Stimulated activated CD8-positive, alpha-beta memory T cell treated with anti-CD3 and anti-CD28 coated beads, Interleukin-2, amount 100 ng/mL, for 48 hours (primary cell): ENCODE measurements around the gene STRIP2.
"Not testable (repeated sequence)": the region's sequence is repeated elsewhere in the genome, so short reads cannot be mapped to it uniquely, and the experiment has no call there.

Source experiments
- DNase-seq, 2 donors: peaks; one replicate each; pipeline ENCODE4 v3.0.0-alpha.2; 2020; ENCODE audit warnings: low read depth in 2 of 2

STRIP2 gene

GRCh38 chr7:129529643-129530042, 95.4 kb downstream of the STRIP2 start:
- DNase-seq: no peak

GRCh38 chr7:129530795-129531391, 96.7 kb downstream of the STRIP2 start:
- DNase-seq: peak; percentile 26 to 40

DNA sequence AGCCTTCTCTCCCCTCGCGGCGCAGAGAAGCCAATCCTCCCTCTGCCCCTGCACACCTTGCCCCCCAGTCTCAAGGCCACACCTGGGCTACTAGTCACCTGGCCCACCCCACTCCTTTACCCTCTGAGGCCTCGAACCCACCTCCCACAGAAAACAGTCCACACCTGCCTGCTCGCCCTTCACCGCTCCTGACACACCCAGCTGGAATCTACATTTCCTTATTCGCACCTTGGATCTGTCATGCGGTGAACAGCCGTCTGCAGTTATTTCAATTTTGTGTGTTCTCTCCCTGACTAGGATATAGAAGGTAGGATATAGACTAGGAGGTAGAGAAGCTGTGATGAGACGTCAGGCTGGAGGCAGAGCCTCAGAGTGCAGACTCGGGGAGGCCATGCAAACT, 97.5 kb downstream of the STRIP2 start:
- no peak for DNase-seq

- DNase-seq: no peak
Observed at GRCh38 chr7:129532375-129532774, 98.1 kb downstream of the STRIP2 start.

DNA sequence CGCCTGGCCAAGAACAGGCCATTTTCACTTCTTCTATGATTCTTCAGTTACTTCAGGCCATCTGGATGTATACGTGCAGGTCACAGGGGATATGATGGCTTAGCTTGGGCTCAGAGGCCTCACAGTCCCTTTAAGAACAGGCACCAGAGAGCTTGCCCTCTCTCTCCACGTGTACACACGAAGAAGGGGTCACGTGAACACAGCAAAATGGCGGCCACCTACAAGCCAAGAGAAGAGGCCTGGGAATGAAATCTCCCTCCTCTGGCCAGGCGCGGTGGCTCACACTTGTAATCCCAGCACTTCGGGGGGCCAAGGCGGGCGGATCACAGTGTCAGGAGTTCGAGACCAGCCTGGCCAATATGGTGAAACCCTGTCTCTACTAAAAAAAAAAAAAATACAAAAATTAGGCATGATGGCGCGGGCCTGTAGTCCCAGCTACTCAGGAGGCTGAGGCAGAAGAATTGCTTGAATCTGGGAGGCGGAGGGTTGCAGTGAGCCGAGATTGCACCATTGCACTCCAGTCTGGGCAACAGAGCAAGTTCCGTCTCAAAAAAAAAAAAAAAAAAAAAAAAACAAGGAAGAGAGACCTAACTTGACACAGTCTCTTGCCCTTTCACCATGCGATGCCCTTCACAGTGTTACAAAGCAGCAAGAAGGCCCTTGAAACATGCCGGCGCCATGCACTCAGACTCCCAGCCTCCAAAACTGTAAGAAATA, 100.5 kb downstream of the STRIP2 start:
- not testable (repeated sequence) for DNase-seq

DNA sequence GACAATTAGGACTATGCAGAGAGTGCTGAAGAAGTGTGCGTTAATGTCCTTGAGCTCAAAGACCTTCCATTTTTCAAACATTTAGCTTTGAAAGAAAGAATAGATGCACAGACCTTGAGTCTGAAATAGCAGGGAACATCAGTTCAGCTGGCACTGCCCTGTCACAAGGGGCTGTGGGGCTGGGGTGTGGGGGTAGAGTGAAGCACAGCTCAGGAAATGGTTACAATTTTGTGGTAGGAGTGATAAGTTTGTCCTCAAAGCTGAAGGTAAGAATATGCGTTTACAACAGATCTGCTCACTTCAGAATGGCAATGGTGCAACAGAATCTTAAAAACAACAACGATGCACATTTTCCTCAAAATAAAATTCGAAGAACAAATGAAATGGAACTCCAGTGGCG, 101.7 kb downstream of the STRIP2 start:
- DNase-seq: peak in 1 of 2 donors; percentile 16

GRCh38 chr7:129536323-129536722, 102.1 kb downstream of the STRIP2 start:
- DNase-seq: no peak
